Panc1 (cell line): ENCODE measurements around the gene RAB21.

Source experiments
- SIN3A ChIP-seq: IDR thresholded peaks from 2 replicates; pipeline ENCODE4 v1.6.1; 2012; ENCODE audit warnings: low read depth, mild to moderate bottlenecking, low read length, moderate library complexity, borderline replicate concordance; ENCODE audit not compliant: insufficient read depth
- TF ChIP-seq, protein P1 (sequence below): fragments of 450-650 bp; IDR thresholded peaks from 2 replicates; pipeline ENCODE4 v1.5.1; 2017; ENCODE audit warnings: mild to moderate bottlenecking

DNA sequence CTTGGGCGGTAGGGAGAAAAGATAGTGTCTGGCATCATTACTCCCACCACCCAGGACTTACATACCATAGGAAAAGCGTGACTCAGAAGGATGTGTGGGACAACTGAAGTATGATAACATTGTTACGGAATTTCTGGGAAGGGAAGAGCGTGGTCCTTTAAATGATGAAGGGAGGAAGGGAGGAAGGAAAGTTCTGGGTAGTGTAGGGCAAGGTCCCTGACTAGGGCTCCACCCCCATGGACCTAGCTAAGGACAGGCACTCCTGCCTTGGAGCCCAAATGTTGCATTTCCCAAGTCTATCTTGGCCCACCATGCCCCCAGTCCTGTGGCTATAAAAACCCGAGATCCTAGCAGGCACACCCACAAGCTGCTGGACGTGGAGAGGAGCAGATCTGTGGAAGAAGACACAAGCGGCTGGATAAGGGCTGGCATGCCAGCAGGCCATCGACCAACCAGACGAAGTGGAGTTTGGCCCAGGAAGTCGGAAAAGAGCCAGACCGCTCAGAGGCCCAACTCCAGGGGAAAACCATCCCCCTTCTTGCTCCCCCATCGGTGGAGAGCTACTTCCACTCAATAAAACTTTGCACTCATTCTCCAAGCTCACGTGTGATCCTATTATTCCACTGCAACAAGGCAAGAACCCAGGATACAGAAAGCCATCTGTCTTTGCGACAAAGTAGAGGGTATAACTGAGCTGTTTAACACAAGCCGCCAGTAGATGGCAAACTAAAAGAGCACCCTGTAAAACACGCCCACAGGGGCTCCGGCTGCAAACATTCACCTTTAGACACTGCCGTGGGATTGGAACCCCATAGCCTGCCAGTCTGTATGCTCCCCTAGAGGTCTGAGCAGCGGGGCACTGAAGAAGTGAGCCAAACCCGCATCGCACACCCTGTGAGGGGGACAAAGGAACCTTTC lies 23.0 kb upstream of the RAB21 start:
- TF ChIP-seq SIN3A: no peak
- TF ChIP-seq, protein P1, sequence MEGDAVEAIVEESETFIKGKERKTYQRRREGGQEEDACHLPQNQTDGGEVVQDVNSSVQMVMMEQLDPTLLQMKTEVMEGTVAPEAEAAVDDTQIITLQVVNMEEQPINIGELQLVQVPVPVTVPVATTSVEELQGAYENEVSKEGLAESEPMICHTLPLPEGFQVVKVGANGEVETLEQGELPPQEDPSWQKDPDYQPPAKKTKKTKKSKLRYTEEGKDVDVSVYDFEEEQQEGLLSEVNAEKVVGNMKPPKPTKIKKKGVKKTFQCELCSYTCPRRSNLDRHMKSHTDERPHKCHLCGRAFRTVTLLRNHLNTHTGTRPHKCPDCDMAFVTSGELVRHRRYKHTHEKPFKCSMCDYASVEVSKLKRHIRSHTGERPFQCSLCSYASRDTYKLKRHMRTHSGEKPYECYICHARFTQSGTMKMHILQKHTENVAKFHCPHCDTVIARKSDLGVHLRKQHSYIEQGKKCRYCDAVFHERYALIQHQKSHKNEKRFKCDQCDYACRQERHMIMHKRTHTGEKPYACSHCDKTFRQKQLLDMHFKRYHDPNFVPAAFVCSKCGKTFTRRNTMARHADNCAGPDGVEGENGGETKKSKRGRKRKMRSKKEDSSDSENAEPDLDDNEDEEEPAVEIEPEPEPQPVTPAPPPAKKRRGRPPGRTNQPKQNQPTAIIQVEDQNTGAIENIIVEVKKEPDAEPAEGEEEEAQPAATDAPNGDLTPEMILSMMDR: no peak
